GM21717 (cell line): ENCODE measurements around the gene FLNB.

Source experiments
- ATAC-seq: cut with Tn5 transposase; IDR thresholded peaks from one replicate; pipeline ENCODE4 v1.9.1; 2021; ENCODE audit warnings: mild to moderate bottlenecking, moderate library complexity; ENCODE audit not compliant: unreplicated experiment

FLNB gene

GRCh38 chr3:58129041-58129770, 121.0 kb downstream of the FLNB start:
- no peak for ATAC-seq

- ATAC-seq = no peak
These were observed 122.4 kb downstream of the FLNB start for GRCh38 chr3:58130591-58130990.

- no peak for ATAC-seq
These were observed 123.0 kb downstream of the FLNB start for GRCh38 chr3:58131101-58131825.

GRCh38 chr3:58132850-58133249, 124.6 kb downstream of the FLNB start:
- no peak for ATAC-seq

- no peak for ATAC-seq
These were observed 126.2 kb downstream of the FLNB start for GRCh38 chr3:58134468-58134867.

GRCh38 chr3:58135712-58136543, 127.7 kb downstream of the FLNB start:
- no peak for ATAC-seq

- ATAC-seq = no peak
These were observed 129.1 kb downstream of the FLNB start for GRCh38 chr3:58137306-58137705.

- no peak for ATAC-seq
These were observed 133.6 kb downstream of the FLNB start for GRCh38 chr3:58141766-58142345.

- no peak for ATAC-seq
These were observed 135.3 kb downstream of the FLNB start for GRCh38 chr3:58143417-58144055.

- ATAC-seq = no peak
These were observed 136.5 kb downstream of the FLNB start for GRCh38 chr3:58144478-58145325.

- ATAC-seq = no peak
These were observed 139.8 kb downstream of the FLNB start for GRCh38 chr3:58148049-58148448.

- ATAC-seq = no peak
These were observed 142.0 kb downstream of the FLNB start for GRCh38 chr3:58150130-58150809.

- no peak for ATAC-seq
These were observed 142.6 kb downstream of the FLNB start for GRCh38 chr3:58150810-58151199.

- no peak for ATAC-seq
These were observed 143.4 kb downstream of the FLNB start for GRCh38 chr3:58151637-58152036.

- ATAC-seq = no peak
These were observed 144.2 kb downstream of the FLNB start for GRCh38 chr3:58152225-58153015.

GRCh38 chr3:58153371-58153770, 145.1 kb downstream of the FLNB start:
- no peak for ATAC-seq

- ATAC-seq = no peak
These were observed 146.6 kb downstream of the FLNB start for GRCh38 chr3:58154626-58155449.

- ATAC-seq = no peak
These were observed 147.6 kb downstream of the FLNB start for GRCh38 chr3:58155838-58156237.
